SK-N-SH (cell line): ENCODE data around the gene FLT1.

ENCODE experiments used
- FOSL2 ChIP-seq: IDR thresholded peaks from 2 replicates; pipeline ENCODE4 v1.4.0; 2012; ENCODE audit warnings: low read depth, mild to moderate bottlenecking, moderate library complexity, borderline replicate concordance
- POLR2AphosphoS5 ChIP-seq: IDR thresholded peaks from 2 replicates; pipeline ENCODE4 v1.6.1; 2012; ENCODE audit warnings: low read depth, low read length
- TCF12 ChIP-seq: IDR thresholded peaks from 2 replicates; pipeline ENCODE4 v1.4.0; 2012
- TF ChIP-seq, protein P1 (sequence below): fragments of 200-600 bp; sonication (generic); IDR thresholded peaks from 2 replicates; pipeline ENCODE4 v1.6.1; 2017; ENCODE audit warnings: antibody characterized with exemption, mild to moderate bottlenecking, moderate library complexity

DNA sequence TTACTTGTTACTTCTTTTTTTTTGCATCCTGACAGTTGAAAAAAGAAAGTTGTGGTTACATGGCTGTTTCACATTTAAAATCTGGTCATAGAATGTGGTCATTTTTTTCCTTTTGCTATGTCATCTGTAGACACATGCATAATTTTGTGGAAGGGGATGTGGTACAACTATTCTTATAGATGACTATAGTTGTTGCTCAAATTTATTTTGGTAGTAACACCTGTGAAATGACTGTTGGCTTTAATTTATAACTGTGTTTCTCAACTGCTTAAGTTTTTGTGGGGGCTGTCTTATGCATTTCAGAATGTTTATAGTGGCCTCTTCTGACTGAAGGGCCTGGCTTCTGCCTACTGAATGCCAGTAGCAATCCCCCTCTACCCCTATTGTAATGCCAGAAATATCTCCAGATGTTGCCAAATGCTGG, 226.1 kb downstream of the FLT1 start:
- TF ChIP-seq, protein P1, sequence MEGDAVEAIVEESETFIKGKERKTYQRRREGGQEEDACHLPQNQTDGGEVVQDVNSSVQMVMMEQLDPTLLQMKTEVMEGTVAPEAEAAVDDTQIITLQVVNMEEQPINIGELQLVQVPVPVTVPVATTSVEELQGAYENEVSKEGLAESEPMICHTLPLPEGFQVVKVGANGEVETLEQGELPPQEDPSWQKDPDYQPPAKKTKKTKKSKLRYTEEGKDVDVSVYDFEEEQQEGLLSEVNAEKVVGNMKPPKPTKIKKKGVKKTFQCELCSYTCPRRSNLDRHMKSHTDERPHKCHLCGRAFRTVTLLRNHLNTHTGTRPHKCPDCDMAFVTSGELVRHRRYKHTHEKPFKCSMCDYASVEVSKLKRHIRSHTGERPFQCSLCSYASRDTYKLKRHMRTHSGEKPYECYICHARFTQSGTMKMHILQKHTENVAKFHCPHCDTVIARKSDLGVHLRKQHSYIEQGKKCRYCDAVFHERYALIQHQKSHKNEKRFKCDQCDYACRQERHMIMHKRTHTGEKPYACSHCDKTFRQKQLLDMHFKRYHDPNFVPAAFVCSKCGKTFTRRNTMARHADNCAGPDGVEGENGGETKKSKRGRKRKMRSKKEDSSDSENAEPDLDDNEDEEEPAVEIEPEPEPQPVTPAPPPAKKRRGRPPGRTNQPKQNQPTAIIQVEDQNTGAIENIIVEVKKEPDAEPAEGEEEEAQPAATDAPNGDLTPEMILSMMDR, result no peak
- no peak for TF ChIP-seq TCF12
- TF ChIP-seq POLR2AphosphoS5, result no peak
- no peak for TF ChIP-seq FOSL2
